Measurements from ENCODE around the gene GOPC.

- TF ChIP-seq CTCF (IDR thresholded peaks at IDR 0.05): no peak
- TF ChIP-seq POLR2A (IDR thresholded peaks at IDR 0.05): no peak
Measured at GRCh38 chr6:117550618-117551242, 51.6 kb downstream of the GOPC start.
